ENCODE measurements around the gene TRMT44. TPM values are rescaled to one million over a fixed set of nuclear protein-coding genes. Genes with fewer than 3 reads are reported as not detected.

TRMT44 gene
- total and polyA plus RNA-seq, 12 donors = 6.0 to 26.2 (median 12.5) TPM

- Histone ChIP-seq H3K27ac (no peak overlapping the region), H3K4me3 (no peak overlapping the region), H3K9me3 (replicated peaks in 1 of 3) (no peaks in the 10 kb centered on the region), H3K36me3 (replicated peaks in 1 of 2) (peaks cover 0 to 20% of the 10 kb centered on the region in 2 donors), H3K4me1 (replicated peaks in 1 of 2) (peaks cover 0 to 15% of the 10 kb centered on the region in 2 donors), H3K27me3 (no peaks in the 10 kb centered on the region)
- DNase-seq = no peak
- 92 to 94% (median 92%) methylated on average over 12 to 13 of the region's 13 CpGs for WGBS, 4 donors
- TF ChIP-seq CTCF (IDR thresholded peaks at IDR 0.05) = no peak
- no peak for TF ChIP-seq POLR2A (IDR thresholded peaks at IDR 0.05)
- intact Hi-C loops (cut with DNase I) = loop anchor here in 1 of 2 donors (5.0 kb wide), 1 partner anchor 223 kb away; no protein-coding TSS in a partner anchor
Observed at GRCh38 chr4:8400632-8401325, 39.8 kb upstream of the TRMT44 start.

- Histone ChIP-seq H3K4me1 (replicated peaks in 1 of 2) (peaks cover 0 to 15% of the 10 kb centered on the region in 2 donors), H3K4me3 (no peak overlapping the region), H3K9me3 (replicated peaks in 1 of 3) (no peaks in the 10 kb centered on the region), H3K27me3 (no peaks in the 10 kb centered on the region), H3K36me3 (replicated peaks in 1 of 2) (peaks cover 0 to 27% of the 10 kb centered on the region in 2 donors), H3K27ac (peak overlapping the region in 1 of 5 donors; percentile 71)
- DNase-seq = no peak
- WGBS, 4 donors = 88 to 100% (median 91%) methylated on average over 1 to 10 of the region's 10 CpGs
- TF ChIP-seq CTCF (IDR thresholded peaks at IDR 0.05) (no peak), POLR2A (IDR thresholded peaks at IDR 0.05) (no peak)
- intact Hi-C loops (cut with DNase I) = loop anchor here (2.0 to 5.0 kb wide), 2 partner anchors 159 to 224 kb away; no protein-coding TSS in a partner anchor
Observed at GRCh38 chr4:8401665-8402064, 38.9 kb upstream of the TRMT44 start.

- H3K4me1 ChIP-seq (replicated peaks in 1 of 2) = peaks cover 0 to 15% of the 10 kb centered on the region in 2 donors
- H3K4me3 ChIP-seq = no peak overlapping the region
- H3K36me3 ChIP-seq (replicated peaks in 1 of 2) = peaks cover 0 to 27% of the 10 kb centered on the region in 2 donors
- TF ChIP-seq CTCF (IDR thresholded peaks at IDR 0.05) (no peak), POLR2A (IDR thresholded peaks at IDR 0.05) (no peak)
- intact Hi-C loops (cut with DNase I) = loop anchor here (2.0 to 5.0 kb wide), 2 partner anchors 159 to 225 kb away; no protein-coding TSS in a partner anchor
- H3K9me3 ChIP-seq (replicated peaks in 1 of 3) = no peaks in the 10 kb centered on the region
- WGBS, 4 donors = 67 to 79% (median 76%) methylated on average over 9 to 11 of the region's 11 CpGs
- peak overlapping the region in 2 of 5 donors; percentile 6 to 71 for H3K27ac ChIP-seq
- DNase-seq = no peak
- no peaks in the 10 kb centered on the region for H3K27me3 ChIP-seq
Observed at GRCh38 chr4:8402181-8402597, 38.4 kb upstream of the TRMT44 start.

GRCh38 chr4:8402640-8403039, 37.9 kb upstream of the TRMT44 start:
- TF ChIP-seq CTCF (IDR thresholded peaks at IDR 0.05) (no peak), POLR2A (IDR thresholded peaks at IDR 0.05) (no peak)
- H3K36me3 ChIP-seq (replicated peaks in 1 of 2) = peaks cover 0 to 27% of the 10 kb centered on the region in 2 donors
- H3K4me1 ChIP-seq (replicated peaks in 1 of 2) = peaks cover 0 to 15% of the 10 kb centered on the region in 2 donors
- intact Hi-C loops (cut with DNase I) = loop anchor here (2.0 to 5.0 kb wide), 2 partner anchors 160 to 225 kb away; no protein-coding TSS in a partner anchor
- no peak overlapping the region for H3K4me3 ChIP-seq
- 68 to 77% (median 72%) methylated on average over 8 to 14 of the region's 14 CpGs for WGBS, 4 donors
- peak in 3 of 7 donors; percentile 32 to 63 (median 51) for DNase-seq
- H3K27me3 ChIP-seq = no peaks in the 10 kb centered on the region
- no peaks in the 10 kb centered on the region for H3K9me3 ChIP-seq (replicated peaks in 1 of 3)
- peak overlapping the region in 2 of 5 donors; percentile 6 to 71 for H3K27ac ChIP-seq

All from adrenal gland (tissue), 12 donors.